ENCODE measurements around the gene CCNG1.
"Not testable (repeated sequence)": the region's sequence is repeated elsewhere in the genome, so short reads cannot be mapped to it uniquely, and the experiment has no call there.

The CCNG1 gene

GRCh38 chr5:163448491-163448890, 11.1 kb downstream of the CCNG1 start:
- Histone ChIP-seq H3K4me2 (ENCODE audit: low read depth, low read length, poor library complexity, severe bottlenecking) (no peak overlapping the region), H3K9me3 (ENCODE audit: insufficient read depth, low read depth, low read length) (no peaks in the 10 kb centered on the region), H3K9me2 (replicated peaks; ENCODE audit: low read depth, low read length) (no peaks in the 10 kb centered on the region), H4K20me1 (ENCODE audit: insufficient read depth, low read length, poor library complexity, severe bottlenecking) (no peaks in the 10 kb centered on the region), H3K9ac (ENCODE audit: low read depth, low read length, poor library complexity, severe bottlenecking) (no peak overlapping the region), H2AFZ (ENCODE audit: low read length) (no peak overlapping the region), H3K79me2 (ENCODE audit: insufficient read depth, low read length) (no peaks in the 10 kb centered on the region), H3K36me3 (ENCODE audit: insufficient read depth, low read length) (peaks cover 5% of the 10 kb centered on the region; the same call in 1 of the 2 replicates), H3K27me3 (ENCODE audit: insufficient read depth, low read length, poor library complexity, severe bottlenecking) (no peaks in the 10 kb centered on the region), H3F3A (ENCODE audit: low read depth) (no peaks in the 10 kb centered on the region), H3K4me3 (ENCODE audit: low read length, poor library complexity, severe bottlenecking) (no peak overlapping the region), H3K4me1 (ENCODE audit: insufficient read depth, low read length, poor library complexity, severe bottlenecking) (no peaks in the 10 kb centered on the region)
- TF ChIP-seq CTCF (conservative IDR thresholded peaks at IDR 0.05; ENCODE audit: low read length) = no peak

GRCh38 chr5:163451489-163451888, 14.1 kb downstream of the CCNG1 start:
- Histone ChIP-seq H4K20me1 (ENCODE audit: insufficient read depth, low read length, poor library complexity, severe bottlenecking) (peaks cover 4% of the 10 kb centered on the region), H3K4me2 (ENCODE audit: low read depth, low read length, poor library complexity, severe bottlenecking) (no peak overlapping the region), H3K4me3 (ENCODE audit: low read length, poor library complexity, severe bottlenecking) (no peak overlapping the region), H3K4me1 (ENCODE audit: insufficient read depth, low read length, poor library complexity, severe bottlenecking) (no peaks in the 10 kb centered on the region), H3K36me3 (ENCODE audit: insufficient read depth, low read length) (no peaks in the 10 kb centered on the region), H3K9me2 (replicated peaks; ENCODE audit: low read depth, low read length) (no peaks in the 10 kb centered on the region), H3K27me3 (ENCODE audit: insufficient read depth, low read length, poor library complexity, severe bottlenecking) (no peaks in the 10 kb centered on the region), H3K9me3 (ENCODE audit: insufficient read depth, low read depth, low read length) (no peaks in the 10 kb centered on the region), H3K9ac (ENCODE audit: low read depth, low read length, poor library complexity, severe bottlenecking) (no peak overlapping the region), H2AFZ (ENCODE audit: low read length) (no peak overlapping the region), H3F3A (ENCODE audit: low read depth) (no peaks in the 10 kb centered on the region), H3K79me2 (ENCODE audit: insufficient read depth, low read length) (peaks cover 7% of the 10 kb centered on the region; the same call in 1 of the 2 replicates)
- TF ChIP-seq CTCF (conservative IDR thresholded peaks at IDR 0.05; ENCODE audit: low read length) (no peak), EZH2phosphoT487 (IDR thresholded peaks at IDR 0.05; ENCODE audit: borderline replicate concordance) (no peak)

- no peaks in the 10 kb centered on the region for H3F3A ChIP-seq (ENCODE audit: low read depth)
- H3K4me2 ChIP-seq (ENCODE audit: low read depth, low read length, poor library complexity, severe bottlenecking) = no peak overlapping the region
- TF ChIP-seq EZH2phosphoT487 (IDR thresholded peaks at IDR 0.05; ENCODE audit: borderline replicate concordance) (no peak), CTCF (conservative IDR thresholded peaks at IDR 0.05; ENCODE audit: low read length) (no peak)
- H4K20me1 ChIP-seq (ENCODE audit: insufficient read depth, low read length, poor library complexity, severe bottlenecking) = peaks cover 13% of the 10 kb centered on the region
- no peak overlapping the region for H3K9ac ChIP-seq (ENCODE audit: low read depth, low read length, poor library complexity, severe bottlenecking)
- peaks cover 26% of the 10 kb centered on the region for H3K79me2 ChIP-seq (ENCODE audit: insufficient read depth, low read length)
- H3K4me1 ChIP-seq (ENCODE audit: insufficient read depth, low read length, poor library complexity, severe bottlenecking) = no peaks in the 10 kb centered on the region
- no peak overlapping the region for H3K4me3 ChIP-seq (ENCODE audit: low read length, poor library complexity, severe bottlenecking)
- H3K27me3 ChIP-seq (ENCODE audit: insufficient read depth, low read length, poor library complexity, severe bottlenecking) = no peaks in the 10 kb centered on the region
- no peaks in the 10 kb centered on the region for H3K9me2 ChIP-seq (replicated peaks; ENCODE audit: low read depth, low read length)
- no peaks in the 10 kb centered on the region for H3K36me3 ChIP-seq (ENCODE audit: insufficient read depth, low read length)
- H3K9me3 ChIP-seq (ENCODE audit: insufficient read depth, low read depth, low read length) = no peaks in the 10 kb centered on the region
- no peak overlapping the region for H2AFZ ChIP-seq (ENCODE audit: low read length)
These were observed 16.3 kb downstream of the CCNG1 start for GRCh38 chr5:163453705-163454104.

- not testable (repeated sequence) for H3K27me3 ChIP-seq (ENCODE audit: insufficient read depth, low read length, poor library complexity, severe bottlenecking); H3F3A ChIP-seq (ENCODE audit: low read depth); H3K4me1 ChIP-seq (ENCODE audit: insufficient read depth, low read length, poor library complexity, severe bottlenecking); H3K36me3 ChIP-seq (ENCODE audit: insufficient read depth, low read length); H3K4me3 ChIP-seq (ENCODE audit: low read length, poor library complexity, severe bottlenecking); H3K9me2 ChIP-seq (replicated peaks; ENCODE audit: low read depth, low read length); H3K9me3 ChIP-seq (ENCODE audit: insufficient read depth, low read depth, low read length); H3K9ac ChIP-seq (ENCODE audit: low read depth, low read length, poor library complexity, severe bottlenecking); H2AFZ ChIP-seq (ENCODE audit: low read length)
- H4K20me1 ChIP-seq (ENCODE audit: insufficient read depth, low read length, poor library complexity, severe bottlenecking) = peaks cover 13% of the 10 kb centered on the region
- peak overlapping the region; percentile 85 for H3K4me2 ChIP-seq (ENCODE audit: low read depth, low read length, poor library complexity, severe bottlenecking)
- peaks cover 38% of the 10 kb centered on the region for H3K79me2 ChIP-seq (ENCODE audit: insufficient read depth, low read length)
These were observed 18.0 kb downstream of the CCNG1 start for GRCh38 chr5:163455406-163455805.

Data from Loucy (cell line).